ENCODE data around the gene VWF. TPM values are rescaled to one million over a fixed set of nuclear protein-coding genes. Genes with fewer than 3 reads are reported as not detected.
"Not testable (repeated sequence)": the region's sequence is repeated elsewhere in the genome, so short reads cannot be mapped to it uniquely, and the experiment has no call there.

Gene VWF
- total RNA-seq, 2 experiments from 2014 or later, result 0.07 TPM; not detected in 1

GRCh38 chr12:6143303-6143675 lies 18.8 kb upstream of the VWF start:
- H3K36me3 Mint-ChIP-seq (ENCODE audit: low read depth), result no peaks in the 10 kb centered on the region
- DNase-seq (no peak), ATAC-seq (no peak)
- H3K4me3 Mint-ChIP-seq, result no peak overlapping the region
- ChIA-PET POLR2A (no interaction called here), CTCF (interaction anchor here (1.2 kb wide), 1 partner anchor 135 kb away, joined by 3 read pairs; no protein-coding TSS in a partner anchor)
- H3K4me1 Mint-ChIP-seq, result peaks cover 53% of the 10 kb centered on the region
- H3K27ac Mint-ChIP-seq, result no peak overlapping the region
- H3K27me3 Mint-ChIP-seq, result no peaks in the 10 kb centered on the region
- intact Hi-C loops (cut with DNase I, micrococcal nuclease), result no loop called here
- peaks cover 3% of the 10 kb centered on the region for H3K9me3 Mint-ChIP-seq (ENCODE audit: low read depth)

DNA sequence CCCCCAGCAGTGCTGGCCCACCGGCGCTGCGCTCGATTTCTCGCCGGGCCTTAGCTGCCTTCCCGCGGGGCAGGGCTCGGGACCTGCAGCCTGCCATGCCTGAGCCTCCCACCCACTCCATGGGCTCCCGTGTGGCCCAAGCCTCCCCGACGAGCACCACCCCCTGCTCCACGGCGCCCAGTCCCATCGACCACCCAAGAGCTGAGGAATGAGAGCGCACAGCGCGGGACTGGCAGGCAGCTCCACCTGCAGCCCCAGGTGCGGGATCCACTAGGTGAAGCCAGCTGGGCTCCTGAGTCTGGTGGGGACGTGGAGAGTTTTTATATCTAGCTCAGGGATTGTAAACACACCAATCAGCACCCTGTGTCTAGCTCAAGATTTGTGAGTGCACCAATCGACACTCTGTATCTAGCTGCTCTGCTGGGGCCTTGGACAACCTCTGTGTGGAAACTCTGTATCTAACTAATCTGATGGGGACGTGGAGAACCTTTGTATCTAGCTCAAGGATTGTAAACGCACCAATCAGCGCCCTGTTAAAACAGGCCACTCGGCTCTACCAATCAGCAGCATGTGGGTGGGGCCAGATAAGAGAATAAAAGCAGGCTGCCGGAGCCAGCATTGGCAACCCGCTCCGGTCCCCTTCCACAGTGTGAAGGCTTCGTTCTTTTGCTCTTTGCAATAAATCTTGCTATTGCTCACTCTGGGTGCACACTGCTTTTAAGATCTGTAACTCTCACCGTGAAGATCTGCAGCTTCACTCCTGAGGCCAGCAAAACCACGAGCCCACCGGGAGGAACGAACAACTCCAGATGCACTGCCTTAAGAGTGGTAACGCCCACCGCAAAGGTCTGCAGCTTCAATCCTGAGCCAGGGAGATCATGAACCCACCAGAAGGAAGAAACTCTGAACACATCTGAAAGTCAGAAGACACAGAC lies 18.2 kb upstream of the VWF start:
- ATAC-seq; H3K9me3 Mint-ChIP-seq (ENCODE audit: low read depth); H3K4me3 Mint-ChIP-seq; H3K27me3 Mint-ChIP-seq; POLR2A ChIA-PET; H3K36me3 Mint-ChIP-seq (ENCODE audit: low read depth); intact Hi-C loops (cut with DNase I, micrococcal nuclease): not testable (repeated sequence)
- H3K4me1 Mint-ChIP-seq, result peaks cover 48% of the 10 kb centered on the region
- DNase-seq, result peak; percentile 28
- H3K27ac Mint-ChIP-seq, result peak overlapping the region; percentile 83
- CTCF ChIA-PET, result interaction anchor here (0.5 to 2.4 kb wide), 5 partner anchors 8 to 282 kb away, joined by 3 to 11 read pairs (median 3); no protein-coding TSS in a partner anchor

DNA sequence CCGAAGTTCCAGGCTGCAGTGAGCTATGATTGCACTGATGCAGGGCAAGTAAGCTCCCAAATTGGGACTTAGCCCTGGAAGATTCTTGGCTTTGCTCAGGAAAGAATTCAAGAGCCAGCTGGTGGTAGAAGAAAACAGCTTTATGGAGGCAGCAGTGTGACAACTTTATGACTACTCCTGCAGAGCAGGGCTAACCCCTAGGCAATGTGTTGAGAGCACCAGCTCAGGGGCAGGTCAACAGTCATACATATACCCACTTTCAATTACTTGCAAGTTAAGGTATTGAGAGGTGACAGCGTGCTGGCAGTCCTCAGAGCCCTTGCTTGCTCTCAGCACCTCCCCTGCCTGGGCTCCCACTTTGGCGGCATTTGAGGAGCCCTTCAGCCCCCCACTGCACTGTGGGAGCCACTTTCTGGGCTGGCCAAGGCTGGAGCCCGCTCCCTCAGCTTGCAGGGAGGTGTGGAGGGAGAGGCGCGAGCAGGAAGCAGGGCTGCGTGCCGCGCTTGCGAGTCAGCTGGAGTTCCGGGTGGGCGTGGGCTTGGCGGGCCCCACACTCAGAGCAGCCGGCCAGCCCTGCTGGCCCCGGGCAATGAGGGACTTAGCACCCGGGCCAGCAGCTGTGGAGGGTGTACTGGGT lies 17.4 kb upstream of the VWF start:
- not testable (repeated sequence) for H3K27me3 Mint-ChIP-seq; H3K36me3 Mint-ChIP-seq (ENCODE audit: low read depth); H3K9me3 Mint-ChIP-seq (ENCODE audit: low read depth); H3K4me3 Mint-ChIP-seq
- CTCF ChIA-PET, result interaction anchor here (0.5 to 2.4 kb wide), 15 partner anchors 8 to 282 kb away, joined by 3 to 11 read pairs (median 4); no protein-coding TSS in a partner anchor
- DNase-seq, result peak; percentile 45
- POLR2A ChIA-PET, result interaction anchor here (0.7 to 1.0 kb wide), 2 partner anchors 9 to 26 kb away, joined by 3 read pairs; no protein-coding TSS in a partner anchor
- H3K4me1 Mint-ChIP-seq, result peaks cover 48% of the 10 kb centered on the region
- peak; percentile 81 for ATAC-seq
- peak overlapping the region; percentile 93 for H3K27ac Mint-ChIP-seq
- intact Hi-C loops (cut with DNase I, micrococcal nuclease), result loop anchor here in 1 of 2 experiments (1.0 kb wide), 1 partner anchor 25 kb away; no protein-coding TSS in a partner anchor

- Mint-ChIP-seq H3K9me3 (ENCODE audit: low read depth) (peaks cover 3% of the 10 kb centered on the region), H3K4me1 (peaks cover 48% of the 10 kb centered on the region), H3K27me3 (no peaks in the 10 kb centered on the region), H3K4me3 (peak overlapping the region; percentile 28), H3K27ac (peak overlapping the region; percentile 93), H3K36me3 (ENCODE audit: low read depth) (no peaks in the 10 kb centered on the region)
- intact Hi-C loops (cut with DNase I, micrococcal nuclease), result loop anchor here in 1 of 2 experiments (1.0 kb wide), 1 partner anchor 26 kb away; no protein-coding TSS in a partner anchor
- CTCF ChIA-PET, result interaction anchor here (0.6 to 2.4 kb wide), 17 partner anchors 9 to 248 kb away, joined by 3 to 11 read pairs (median 4); partner anchors contain the start of gene VWF
- POLR2A ChIA-PET, result interaction anchor here (1.0 kb wide), 1 partner anchor 27 kb away, joined by 3 read pairs; no protein-coding TSS in a partner anchor
- peak; percentile 58 for DNase-seq
- peak; percentile 77 for ATAC-seq
Measured at GRCh38 chr12:6140651-6141447, 16.4 kb upstream of the VWF start.

GRCh38 chr12:6135071-6135470 lies 10.6 kb upstream of the VWF start:
- no peak for DNase-seq
- no peak for ATAC-seq
- H3K4me3 Mint-ChIP-seq, result no peak overlapping the region
- H3K27ac Mint-ChIP-seq, result no peak overlapping the region
- peaks cover 13% of the 10 kb centered on the region for H3K4me1 Mint-ChIP-seq
- ChIA-PET CTCF (interaction anchor here (1.0 kb wide), 1 partner anchor 112 kb away, joined by 3 read pairs; no protein-coding TSS in a partner anchor), POLR2A (no interaction called here)
- H3K36me3 Mint-ChIP-seq (ENCODE audit: low read depth), result no peaks in the 10 kb centered on the region
- H3K9me3 Mint-ChIP-seq (ENCODE audit: low read depth), result no peaks in the 10 kb centered on the region
- no peaks in the 10 kb centered on the region for H3K27me3 Mint-ChIP-seq
- intact Hi-C loops (cut with DNase I, micrococcal nuclease), result no loop called here

GRCh38 chr12:6133642-6134041 lies 9.2 kb upstream of the VWF start:
- no peak overlapping the region for H3K27ac Mint-ChIP-seq
- no peaks in the 10 kb centered on the region for H3K36me3 Mint-ChIP-seq (ENCODE audit: low read depth)
- H3K4me1 Mint-ChIP-seq, result peaks cover 2% of the 10 kb centered on the region
- DNase-seq (no peak), ATAC-seq (no peak)
- ChIA-PET CTCF (interaction anchor here (0.6 kb wide), 1 partner anchor 33 kb away, joined by 3 read pairs; no protein-coding TSS in a partner anchor), POLR2A (no interaction called here)
- H3K9me3 Mint-ChIP-seq (ENCODE audit: low read depth), result no peaks in the 10 kb centered on the region
- no peaks in the 10 kb centered on the region for H3K27me3 Mint-ChIP-seq
- no peak overlapping the region for H3K4me3 Mint-ChIP-seq
- intact Hi-C loops (cut with DNase I, micrococcal nuclease), result no loop called here

DNA sequence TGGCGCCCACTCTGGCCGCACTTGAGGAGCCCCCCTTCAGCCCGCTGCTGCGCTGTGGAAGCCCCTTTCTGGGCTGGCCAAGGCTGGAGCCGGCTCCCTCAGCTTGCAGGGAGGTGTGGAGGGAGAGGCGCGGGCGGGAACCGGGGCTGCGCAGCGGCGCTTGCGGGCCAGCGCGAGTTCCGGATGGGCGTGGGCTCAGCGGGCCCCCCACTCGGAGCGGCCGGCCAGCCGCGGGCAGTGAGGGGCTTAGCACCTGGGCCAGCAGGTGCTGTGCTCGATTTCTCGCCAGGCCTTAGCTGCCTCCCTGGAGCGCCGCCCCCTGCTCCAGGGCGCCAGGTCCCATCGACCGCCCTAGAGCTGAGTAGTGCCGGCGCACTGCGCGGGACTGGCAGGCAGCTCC lies 8.0 kb upstream of the VWF start:
- H3K9me3 Mint-ChIP-seq (ENCODE audit: low read depth), result no peaks in the 10 kb centered on the region
- no peaks in the 10 kb centered on the region for H3K36me3 Mint-ChIP-seq (ENCODE audit: low read depth)
- no peak for DNase-seq
- H3K27ac Mint-ChIP-seq, result no peak overlapping the region
- CTCF ChIA-PET, result no interaction called here
- no peak for ATAC-seq
- no peak overlapping the region for H3K4me3 Mint-ChIP-seq
- no peaks in the 10 kb centered on the region for H3K27me3 Mint-ChIP-seq
- POLR2A ChIA-PET, result no interaction called here
- no peaks in the 10 kb centered on the region for H3K4me1 Mint-ChIP-seq
- intact Hi-C loops (cut with DNase I, micrococcal nuclease), result no loop called here

- Mint-ChIP-seq H3K36me3 (ENCODE audit: low read depth) (no peaks in the 10 kb centered on the region), H3K9me3 (ENCODE audit: low read depth) (no peaks in the 10 kb centered on the region), H3K4me1 (no peaks in the 10 kb centered on the region), H3K27me3 (no peaks in the 10 kb centered on the region), H3K27ac (no peak overlapping the region), H3K4me3 (no peak overlapping the region)
- no peak for DNase-seq
- ChIA-PET POLR2A (no interaction called here), CTCF (no interaction called here)
- intact Hi-C loops (cut with DNase I, micrococcal nuclease), result no loop called here
- ATAC-seq, result no peak
Measured at GRCh38 chr12:6125310-6125608, 789 bp upstream of the VWF start.

DNA sequence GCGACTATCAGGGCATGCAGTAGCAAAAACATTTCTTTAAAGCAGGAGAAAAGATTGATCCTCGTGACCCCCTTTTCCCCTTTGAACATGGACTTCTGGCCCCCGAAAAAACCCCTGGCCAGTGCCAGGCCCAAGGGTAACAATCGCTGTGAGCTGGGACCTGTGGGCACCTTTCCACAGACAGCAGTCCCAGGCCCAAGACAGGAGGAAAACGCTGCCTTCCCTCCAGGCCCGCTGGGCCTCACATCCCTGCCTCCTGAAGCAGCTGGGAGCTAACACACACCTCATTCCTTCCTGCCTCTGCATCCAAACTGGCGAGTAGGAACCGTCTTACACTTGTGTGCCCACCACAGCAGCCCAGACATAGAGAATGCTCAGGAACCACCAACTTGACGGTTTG lies 1.2 kb downstream of the VWF start:
- ATAC-seq (no peak), DNase-seq (no peak)
- no peaks in the 10 kb centered on the region for H3K4me1 Mint-ChIP-seq
- H3K9me3 Mint-ChIP-seq (ENCODE audit: low read depth), result no peaks in the 10 kb centered on the region
- no peaks in the 10 kb centered on the region for H3K27me3 Mint-ChIP-seq
- H3K36me3 Mint-ChIP-seq (ENCODE audit: low read depth), result no peaks in the 10 kb centered on the region
- H3K4me3 Mint-ChIP-seq, result no peak overlapping the region
- ChIA-PET POLR2A (no interaction called here), CTCF (no interaction called here)
- no peak overlapping the region for H3K27ac Mint-ChIP-seq
- intact Hi-C loops (cut with DNase I, micrococcal nuclease), result no loop called here

- DNase-seq, result no peak
- Mint-ChIP-seq H3K4me1 (no peaks in the 10 kb centered on the region), H3K27me3 (no peaks in the 10 kb centered on the region), H3K9me3 (ENCODE audit: low read depth) (no peaks in the 10 kb centered on the region), H3K36me3 (ENCODE audit: low read depth) (no peaks in the 10 kb centered on the region), H3K4me3 (no peak overlapping the region), H3K27ac (no peak overlapping the region)
- ChIA-PET CTCF (no interaction called here), POLR2A (interaction anchor here (0.7 kb wide), 1 partner anchor 28 kb away, joined by 3 read pairs; no protein-coding TSS in a partner anchor)
- intact Hi-C loops (cut with DNase I, micrococcal nuclease), result no loop called here
- ATAC-seq, result no peak
Measured at GRCh38 chr12:6122201-6122600, 2.3 kb downstream of the VWF start.

GRCh38 chr12:6120796-6121473 lies 3.5 kb downstream of the VWF start:
- Mint-ChIP-seq H3K27me3 (no peaks in the 10 kb centered on the region), H3K27ac (no peak overlapping the region), H3K9me3 (ENCODE audit: low read depth) (no peaks in the 10 kb centered on the region), H3K36me3 (ENCODE audit: low read depth) (no peaks in the 10 kb centered on the region), H3K4me3 (no peak overlapping the region), H3K4me1 (no peaks in the 10 kb centered on the region)
- intact Hi-C loops (cut with DNase I, micrococcal nuclease), result no loop called here
- DNase-seq (no peak), ATAC-seq (no peak)
- CTCF ChIA-PET, result no interaction called here
- POLR2A ChIA-PET, result no interaction called here
